Hindlimb muscle (tissue), 1 donor: ENCODE measurements around the gene PPT2. TPM values are rescaled to one million over a fixed set of nuclear protein-coding genes. Genes with fewer than 3 reads are reported as not detected.
"Not testable (repeated sequence)": the region's sequence is repeated elsewhere in the genome, so short reads cannot be mapped to it uniquely, and the experiment has no call there.

Experiments used
- DNase-seq: peaks from one replicate; pipeline ENCODE4 v3.0.0-alpha.2; 2013
- polyA plus RNA-seq: library from polyadenylated mRNA; unstranded; fragments of 120-200 nt; gene quantifications from one replicate; pipeline ENCODE4 v1.2.1, GENCODE V29; 2013; ENCODE audit not compliant: insufficient read length

PPT2 gene
- polyA plus RNA-seq, 1 donor: 42.8 TPM

DNA sequence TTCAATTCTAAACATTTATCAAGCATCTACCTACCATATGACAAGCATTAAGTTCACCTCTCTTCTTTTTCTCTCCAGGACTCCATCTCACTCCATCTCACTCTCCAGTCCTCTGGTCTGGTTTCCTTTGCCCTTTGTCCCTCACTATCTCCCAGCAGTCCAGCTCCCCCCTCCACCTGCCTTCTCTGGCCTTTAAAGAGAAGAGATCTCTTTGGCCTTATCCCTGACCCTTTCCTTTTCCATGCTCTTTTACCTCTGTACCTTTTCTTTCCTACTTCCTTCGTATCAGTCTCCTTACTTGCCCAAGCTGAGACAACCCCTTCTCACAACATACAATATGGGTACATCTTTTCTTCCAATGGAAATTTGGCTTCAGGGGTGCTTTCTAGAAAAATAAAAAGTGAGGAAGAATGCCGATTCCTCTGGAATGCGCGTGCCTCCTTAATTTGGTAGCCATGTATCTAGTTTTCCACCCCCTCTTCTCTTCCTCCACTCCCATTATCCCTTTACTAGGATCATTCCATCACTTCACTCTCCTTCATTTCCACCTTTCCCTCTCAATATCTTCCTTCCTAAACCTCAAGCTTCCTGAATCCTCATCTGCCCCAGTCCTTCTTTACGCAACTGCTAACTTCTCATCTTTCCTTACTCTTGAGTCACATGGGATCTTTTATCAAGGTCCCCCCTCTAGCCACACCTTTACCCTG, 22.7 kb downstream of the PPT2 start:
- DNase-seq: no peak

DNA sequence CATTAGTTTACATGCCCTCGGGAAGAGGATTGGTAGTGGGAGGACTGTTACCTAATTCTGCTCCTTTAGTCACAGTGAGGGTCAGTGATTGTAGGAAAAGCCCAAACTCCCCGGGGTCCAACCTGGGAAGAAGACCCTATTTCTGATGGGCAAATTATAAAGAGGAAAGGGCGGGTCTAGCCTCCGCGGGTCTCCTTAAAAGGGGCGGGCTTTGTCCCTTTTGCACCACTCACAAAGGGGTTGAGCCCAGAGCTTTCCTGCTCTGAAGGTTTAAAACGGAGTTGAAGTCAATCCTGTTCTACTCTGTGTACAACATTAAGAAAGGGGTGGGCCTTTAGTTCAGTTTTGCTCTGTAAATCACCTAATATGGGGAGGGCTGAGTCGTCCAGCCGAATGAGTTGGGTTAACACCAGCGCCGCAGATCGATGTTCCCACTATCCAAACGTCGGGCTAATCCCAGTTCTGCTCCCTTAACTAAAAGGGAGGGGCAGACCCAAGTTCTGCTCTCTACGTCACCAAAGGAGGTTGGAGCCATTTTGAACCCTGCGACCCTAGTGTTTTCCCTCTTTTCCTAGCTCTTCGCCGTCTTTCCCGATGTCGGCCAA, 23.3 kb downstream of the PPT2 start:
- no peak for DNase-seq

DNA sequence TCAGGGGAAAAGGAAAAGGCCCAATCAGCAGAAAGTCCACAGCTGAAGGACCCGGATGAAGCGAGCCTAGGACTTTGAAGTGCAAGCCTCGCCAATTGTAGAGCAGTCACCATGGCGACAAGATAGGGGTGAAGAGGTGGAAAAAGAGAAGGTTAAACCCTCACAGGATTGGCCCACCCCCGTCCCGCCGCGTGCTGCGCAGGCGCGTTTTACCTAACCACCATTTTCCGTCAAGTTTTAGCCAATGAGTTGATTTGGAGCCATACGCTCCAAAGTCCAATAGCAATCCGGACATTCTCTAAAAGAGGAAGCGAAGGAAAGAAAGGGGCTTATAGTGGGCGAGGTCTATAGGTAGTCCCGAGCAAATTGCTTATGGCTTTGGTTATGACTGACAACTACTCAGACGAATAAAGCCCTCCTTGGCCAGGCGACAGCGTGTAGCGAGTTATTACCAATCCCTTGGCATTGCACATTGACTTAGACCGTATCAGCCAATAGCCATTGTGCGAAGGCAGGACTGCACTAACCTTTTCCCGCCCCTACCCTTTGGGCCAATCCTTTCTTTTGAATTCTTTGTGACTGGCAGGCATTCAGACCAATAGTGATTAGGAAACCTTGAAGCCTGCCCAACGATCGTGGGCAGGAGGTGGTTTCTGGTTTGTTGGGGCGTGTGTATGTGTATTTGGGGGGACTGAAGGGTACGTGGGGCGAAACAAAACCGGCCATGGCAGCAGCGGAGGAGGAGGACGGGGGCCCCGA, 24.0 kb downstream of the PPT2 start, which contains the start of gene RNF5:
Gene RNF5 (plus strand): TSS at position 618 of the 759 bp plus-strand sequence. CDS start 107 bp downstream, at position 725.
- DNase-seq: peak; percentile 99

DNA sequence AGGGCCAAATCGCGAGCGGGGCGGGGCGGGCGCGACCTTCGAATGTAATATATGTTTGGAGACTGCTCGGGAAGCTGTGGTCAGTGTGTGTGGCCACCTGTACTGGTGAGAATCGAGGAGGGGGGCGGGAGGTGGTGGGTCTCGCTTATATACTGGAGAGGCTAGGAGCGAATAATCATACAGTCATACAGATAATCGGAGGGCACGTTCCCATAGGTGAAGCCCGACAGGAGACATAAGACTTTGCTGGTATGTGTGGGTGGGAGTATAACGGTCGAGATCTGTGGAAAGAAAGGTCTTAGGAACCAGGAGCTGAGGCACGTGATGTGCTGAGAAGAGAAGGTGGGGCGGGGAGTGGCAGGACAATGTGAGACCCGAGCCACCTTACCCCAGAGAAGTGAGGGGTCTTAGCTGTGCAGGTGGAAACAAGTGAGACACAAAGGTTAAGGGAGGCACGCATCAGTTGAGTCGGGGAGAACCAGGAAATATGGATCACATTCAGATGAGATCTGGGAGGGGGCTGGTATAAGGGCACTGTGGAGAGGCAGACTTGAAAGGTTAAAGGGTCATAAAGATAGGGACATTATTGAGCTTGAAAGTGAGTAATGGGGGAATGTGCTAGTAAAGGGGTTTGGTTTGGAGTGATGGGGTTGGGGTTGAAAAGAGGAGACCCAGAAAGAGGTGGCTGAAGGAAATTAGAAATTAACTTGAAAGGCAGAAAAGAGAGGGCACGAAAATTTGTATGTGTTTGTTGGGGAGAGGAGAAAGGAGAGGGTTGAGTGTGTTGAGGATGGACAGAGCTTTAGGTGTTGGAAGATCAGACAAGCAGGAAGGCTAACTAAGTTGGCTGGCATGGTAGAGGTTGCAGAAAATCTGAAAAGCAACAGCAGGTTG, 24.9 kb downstream of the PPT2 start:
- no peak for DNase-seq

DNA sequence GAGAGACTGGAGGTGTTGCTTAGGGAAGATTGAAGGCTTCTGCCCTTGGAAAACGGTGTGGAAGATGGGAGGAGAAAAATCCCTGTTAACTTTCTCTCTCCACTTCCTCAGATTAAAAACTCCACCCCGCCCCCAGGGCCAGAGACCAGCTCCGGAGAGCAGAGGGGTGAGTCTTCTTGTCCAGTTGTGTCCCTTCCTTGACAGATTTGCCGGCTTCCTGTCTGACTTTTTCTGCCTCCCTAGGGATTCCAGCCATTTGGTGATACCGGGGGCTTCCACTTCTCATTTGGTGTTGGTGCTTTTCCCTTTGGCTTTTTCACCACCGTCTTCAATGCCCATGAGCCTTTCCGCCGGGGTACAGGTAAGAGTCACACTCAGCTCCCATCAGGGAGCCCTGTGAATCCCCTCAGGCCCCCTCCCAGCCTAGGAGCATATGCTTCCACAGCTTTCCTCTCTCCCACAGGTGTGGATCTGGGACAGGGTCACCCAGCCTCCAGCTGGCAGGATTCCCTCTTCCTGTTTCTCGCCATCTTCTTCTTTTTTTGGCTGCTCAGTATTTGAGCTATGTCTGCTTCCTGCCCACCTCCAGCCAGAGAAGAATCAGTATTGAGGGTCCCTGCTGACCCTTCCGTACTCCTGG, 25.9 kb downstream of the PPT2 start:
- no peak for DNase-seq

DNA sequence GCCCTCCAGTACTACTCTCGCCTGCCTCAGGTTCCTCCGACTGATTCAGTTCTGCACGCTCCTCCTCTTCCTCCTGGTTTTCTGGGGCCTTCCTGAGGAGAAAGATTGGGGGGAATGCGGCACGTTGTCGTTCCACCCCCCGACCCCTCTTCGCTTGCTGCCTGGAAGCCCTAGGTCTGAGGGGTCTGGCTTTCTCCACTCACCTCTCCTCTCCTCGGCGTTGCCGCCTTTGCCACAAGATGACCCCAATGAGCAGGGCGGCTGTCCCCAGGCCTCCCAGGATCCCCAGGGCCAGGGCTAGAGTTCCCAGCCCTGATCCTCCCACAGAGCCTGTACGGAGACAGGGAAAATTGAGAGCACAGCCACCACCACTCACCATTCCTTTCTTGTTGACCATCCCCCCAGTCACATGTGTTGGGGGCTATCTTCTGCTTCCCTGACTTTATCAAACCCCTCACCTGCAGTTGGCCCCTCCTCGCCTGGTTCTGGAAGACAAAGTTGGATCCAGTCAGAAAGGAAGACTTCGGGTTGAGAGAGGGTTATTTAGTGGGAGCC, 27.3 kb downstream of the PPT2 start:
- no peak for DNase-seq

DNA sequence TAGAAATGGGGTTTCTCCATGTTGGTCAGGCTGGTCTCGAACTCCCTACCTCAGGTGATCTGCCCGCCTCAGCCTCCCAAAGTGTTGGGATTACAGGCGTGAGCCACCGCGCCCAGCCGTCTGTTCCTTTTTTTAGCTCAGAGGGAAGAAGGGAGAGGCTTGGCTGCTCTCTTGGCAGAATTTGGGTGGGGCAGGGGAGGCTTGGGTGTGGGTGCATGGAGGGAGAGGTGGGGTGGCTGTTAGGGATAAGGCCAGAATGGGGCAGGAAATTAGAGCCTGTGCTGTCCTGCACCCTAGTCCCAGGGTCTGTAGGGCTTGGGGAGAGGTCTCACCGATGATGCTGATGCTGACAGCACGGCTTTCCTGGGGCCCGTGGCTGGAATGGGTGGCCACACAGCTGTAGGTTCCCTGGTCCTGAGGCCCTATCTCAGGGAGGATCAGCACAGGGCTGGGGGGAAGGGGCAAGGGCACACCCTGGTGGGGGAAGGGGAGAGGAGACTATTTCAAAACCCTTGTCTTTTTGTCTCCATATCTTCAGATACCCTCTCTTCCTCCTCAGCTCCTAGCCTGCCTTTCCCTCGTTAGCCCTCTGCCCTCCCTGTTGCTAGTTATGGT, 28.1 kb downstream of the PPT2 start:
- DNase-seq: no peak

DNA sequence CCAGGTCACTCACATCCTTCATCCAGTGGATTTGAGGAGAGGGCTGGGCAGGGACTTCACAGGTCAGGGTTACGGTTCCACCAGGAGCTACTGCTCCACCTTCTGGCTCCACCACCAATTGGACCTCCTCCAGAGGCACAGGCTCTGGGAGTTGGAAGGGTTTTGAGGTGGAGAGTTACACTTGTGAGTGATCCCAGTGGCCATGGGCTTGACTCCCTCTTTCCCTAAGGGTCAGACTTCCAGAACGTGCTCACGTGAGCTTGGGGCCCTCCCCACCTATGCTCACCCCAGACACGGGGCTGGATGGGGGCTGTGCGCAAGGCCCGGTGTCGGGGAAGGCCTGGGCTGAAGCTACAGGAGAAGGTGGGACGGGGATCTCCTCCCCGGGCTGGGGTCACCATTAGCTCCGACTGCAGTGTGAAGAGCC, 28.6 kb downstream of the PPT2 start:
- no peak for DNase-seq

DNA sequence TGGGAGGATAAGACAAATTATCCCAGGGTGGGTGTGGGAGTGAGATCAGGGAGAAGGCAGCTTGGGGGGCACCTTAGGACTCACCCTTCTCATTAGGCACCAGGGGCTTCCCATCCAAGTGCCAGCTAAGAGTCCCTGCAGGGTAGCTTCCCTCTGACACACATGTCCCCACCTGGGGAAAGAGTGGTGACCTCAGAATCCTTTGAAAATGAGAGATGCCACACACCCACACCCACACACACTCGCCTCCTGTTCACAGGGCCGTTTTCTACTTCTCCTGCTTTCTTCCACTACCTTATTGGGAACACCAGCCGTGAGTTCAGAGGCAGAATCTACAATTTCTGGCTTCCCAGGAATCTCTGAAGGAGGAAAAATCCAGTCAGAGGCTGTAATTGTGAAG, 29.1 kb downstream of the PPT2 start:
- no peak for DNase-seq

DNA sequence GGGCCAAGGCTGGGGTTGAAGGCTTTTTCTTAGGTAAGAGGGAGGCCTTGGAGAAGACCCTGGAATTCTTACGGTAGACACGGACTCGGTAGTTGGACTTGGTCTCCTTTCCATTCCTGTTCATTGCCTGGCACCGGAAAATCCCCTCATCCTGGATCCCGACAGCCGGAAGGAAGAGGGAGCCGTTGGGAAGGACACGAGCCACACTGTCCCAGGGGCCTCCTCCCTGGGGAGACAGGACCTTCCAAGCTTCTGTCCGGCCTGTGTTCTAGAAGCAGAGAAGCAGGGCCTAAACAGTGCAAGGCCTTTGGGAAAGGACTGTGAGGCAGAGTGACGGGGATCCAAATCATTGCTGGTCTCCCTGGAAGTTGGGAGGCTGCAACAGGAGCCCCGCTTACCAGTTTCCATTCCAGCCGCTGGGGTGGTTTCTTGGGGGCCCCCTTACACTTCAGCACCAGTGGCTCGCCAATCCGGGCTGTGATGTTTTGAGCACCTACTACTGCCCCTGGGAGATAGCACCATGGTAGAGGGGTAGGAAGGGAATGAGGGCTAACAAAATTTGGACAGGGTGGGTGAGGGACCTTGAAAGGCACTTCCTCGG, 29.6 kb downstream of the PPT2 start:
- no peak for DNase-seq

DNA sequence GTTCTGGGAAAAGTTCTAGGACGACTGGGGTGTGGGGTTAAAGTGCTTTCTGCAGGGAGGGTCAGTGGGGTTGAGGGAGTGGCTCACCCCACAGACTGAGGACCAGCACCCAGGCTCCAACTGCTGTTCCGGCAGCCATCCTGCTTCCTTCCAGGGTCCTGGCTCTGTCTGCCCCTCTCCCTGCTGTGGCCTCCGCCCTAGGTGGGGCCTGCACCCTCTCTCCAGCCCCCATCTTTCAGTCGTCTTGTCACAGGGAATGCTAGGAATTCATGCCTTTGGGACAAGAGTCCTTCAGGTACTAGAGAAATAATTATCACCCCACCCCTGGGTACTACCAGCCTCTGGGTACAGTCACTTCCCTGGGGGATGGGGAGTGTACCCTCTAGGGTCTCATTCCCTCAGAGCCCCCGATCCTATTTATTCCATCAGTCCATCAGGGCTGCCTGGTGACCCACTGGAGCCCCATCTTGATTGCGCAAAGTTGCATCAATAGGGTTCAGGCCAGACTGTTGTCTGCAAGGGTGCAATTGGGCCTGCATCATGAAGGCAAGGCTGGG, 30.2 kb downstream of the PPT2 start, which contains the start of gene AGER:
Gene AGER (minus strand): TSS at position 170 of the 557 bp plus-strand sequence. CDS start 31 bp downstream, at position 139.
- no peak for DNase-seq

DNA sequence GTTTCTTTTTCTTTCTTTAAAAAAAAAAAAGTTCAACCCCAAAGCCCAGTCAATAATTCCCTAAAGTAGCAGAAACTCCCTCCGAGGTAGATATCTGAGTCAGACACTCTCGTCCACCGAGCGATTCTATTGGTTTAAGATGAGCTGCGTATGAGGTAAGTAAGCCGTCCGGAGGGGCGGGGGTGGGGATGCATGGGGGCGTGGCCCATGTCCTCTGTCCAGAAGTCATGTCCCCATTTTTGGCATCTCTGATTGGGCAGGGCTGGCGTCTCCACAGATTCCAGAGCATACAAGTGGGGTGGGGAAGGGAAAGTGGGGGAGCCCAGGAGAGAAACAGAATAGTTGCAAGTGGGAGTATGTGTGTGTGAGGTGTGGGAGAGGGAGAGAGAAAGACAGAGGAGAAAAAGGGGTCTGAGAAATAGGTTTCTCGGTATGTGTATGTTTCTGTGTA, 31.8 kb downstream of the PPT2 start:
- DNase-seq: peak; percentile 61

DNA sequence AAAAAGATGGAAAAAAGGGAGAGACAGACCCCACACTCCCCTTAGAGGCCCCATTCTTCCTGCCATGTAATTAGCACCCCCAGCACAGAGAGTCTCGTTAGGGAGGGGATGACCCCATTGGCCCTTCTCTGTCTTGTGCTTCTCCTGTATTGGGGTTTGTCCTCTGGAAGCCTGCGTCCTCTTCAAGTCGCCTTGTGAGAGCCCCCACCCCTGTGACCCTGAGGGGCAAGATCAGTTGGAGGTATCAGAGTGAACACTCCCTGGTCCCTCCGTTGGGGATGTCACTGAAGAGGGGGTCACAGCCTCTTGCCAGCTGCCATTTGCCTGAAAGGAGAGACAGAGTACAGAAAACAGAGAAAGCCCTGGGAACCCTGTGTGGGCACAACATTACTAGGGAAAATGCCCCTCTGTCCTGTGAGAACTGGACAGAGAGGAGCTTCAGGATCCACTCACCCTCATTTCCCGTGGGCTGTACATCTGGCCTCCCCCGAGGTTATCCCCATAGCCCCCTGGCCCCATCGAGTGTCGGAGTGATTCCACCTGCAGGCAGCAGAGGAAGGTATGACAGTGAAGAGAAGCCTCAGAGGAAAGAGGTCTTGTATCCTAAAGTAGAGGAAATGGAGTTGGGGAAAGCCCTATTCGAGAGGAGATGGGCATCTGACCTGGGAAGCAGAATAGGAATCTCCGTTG, 32.4 kb downstream of the PPT2 start:
- DNase-seq: not testable (repeated sequence)

DNA sequence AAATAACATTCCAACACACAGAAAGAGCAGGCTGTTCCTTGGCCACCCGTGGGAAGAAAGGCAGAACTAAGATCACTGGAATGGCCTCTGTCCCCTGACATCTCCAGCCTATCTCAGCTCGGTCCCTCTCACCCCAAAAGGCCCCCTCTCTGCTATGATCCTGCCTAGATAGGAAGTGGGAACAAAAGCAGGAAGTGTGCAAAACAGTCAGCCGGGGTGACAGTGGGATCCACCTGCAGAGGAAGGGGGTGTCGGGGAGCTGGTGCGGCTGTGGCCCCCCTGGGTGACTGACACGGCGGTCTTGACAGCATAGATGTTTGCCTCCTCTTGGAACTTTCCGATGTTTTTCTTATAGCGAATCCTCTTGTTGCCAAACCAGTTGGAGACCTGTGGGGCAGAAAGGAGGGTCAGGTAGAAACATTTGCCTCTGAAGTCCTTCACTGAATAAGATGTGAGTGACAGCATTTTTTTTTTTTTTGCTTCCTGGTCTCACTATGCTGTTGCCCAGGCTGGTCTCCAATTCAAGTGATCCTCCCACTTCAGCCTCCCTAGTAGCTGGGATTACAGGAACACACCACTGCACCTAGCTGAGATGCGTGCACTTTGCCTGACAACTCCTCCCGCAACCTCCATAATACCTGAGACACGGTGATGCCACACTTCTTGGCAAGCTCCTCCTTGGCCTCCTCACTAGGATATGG, 33.2 kb downstream of the PPT2 start:
- DNase-seq: no peak

DNA sequence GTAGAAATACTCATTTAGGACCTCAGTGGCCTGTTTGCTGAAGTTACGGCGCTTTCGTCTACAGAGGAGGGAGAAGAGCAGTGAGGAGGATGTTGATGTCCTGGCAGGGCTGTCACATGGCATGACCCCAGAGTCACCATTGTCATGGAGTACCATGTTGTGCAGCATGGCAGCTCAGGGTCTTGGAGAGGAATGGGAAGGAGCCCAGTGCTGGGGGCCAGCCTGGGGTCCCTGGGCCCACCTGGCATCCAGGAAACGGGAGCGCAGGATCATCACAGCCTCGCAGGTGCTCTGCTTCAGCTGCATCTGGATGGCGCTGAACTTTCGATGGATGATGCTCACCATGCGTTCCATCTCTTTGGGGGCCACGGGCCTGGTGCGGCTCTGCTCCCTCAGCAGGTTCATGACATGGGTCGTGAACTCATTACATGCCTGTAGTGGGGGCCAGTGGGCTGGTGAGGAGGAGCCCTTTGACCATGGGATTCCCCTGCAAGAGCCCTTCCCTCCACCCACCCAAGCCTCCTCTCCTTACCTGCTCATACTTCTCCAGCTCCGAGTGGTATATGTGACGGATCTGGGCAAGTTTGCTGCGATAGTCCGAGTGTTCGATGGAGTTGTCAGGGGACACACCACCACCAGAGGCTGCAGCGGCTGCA, 33.9 kb downstream of the PPT2 start:
- DNase-seq: not testable (repeated sequence)

DNA sequence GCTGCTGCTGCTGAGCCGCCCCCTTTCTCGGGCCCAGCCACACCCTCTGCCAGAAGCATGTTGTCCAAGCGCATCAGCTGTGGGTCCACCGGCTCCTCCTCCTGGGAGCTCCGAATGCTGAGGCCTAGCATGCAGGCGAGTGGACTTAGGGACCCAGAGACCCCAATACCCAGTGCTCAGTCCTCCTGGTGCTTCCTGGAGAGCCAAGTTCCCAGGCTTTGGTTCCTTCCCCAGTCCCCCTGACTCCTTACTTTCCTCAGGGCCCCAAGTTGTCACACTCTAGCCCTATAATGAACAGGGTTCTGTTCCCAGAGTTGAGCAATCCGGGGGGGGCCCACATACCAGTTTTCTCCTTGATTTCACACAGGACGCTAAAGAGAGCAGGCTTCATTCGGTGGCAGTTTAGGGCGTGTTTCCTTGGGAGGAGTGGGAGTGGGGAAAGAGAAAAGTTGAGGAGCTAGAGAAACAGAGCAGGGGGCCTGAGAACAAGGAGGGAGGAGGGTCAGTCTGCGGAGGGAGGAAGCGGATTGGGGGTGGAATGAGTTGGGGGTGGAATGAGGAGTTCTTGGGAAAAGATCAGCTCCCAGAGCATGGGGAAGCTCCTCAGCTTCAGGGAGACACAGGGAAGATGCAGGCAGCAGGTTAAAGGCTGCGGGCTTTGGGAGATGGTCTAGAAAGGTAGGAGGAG, 34.6 kb downstream of the PPT2 start:
- no peak for DNase-seq

DNA sequence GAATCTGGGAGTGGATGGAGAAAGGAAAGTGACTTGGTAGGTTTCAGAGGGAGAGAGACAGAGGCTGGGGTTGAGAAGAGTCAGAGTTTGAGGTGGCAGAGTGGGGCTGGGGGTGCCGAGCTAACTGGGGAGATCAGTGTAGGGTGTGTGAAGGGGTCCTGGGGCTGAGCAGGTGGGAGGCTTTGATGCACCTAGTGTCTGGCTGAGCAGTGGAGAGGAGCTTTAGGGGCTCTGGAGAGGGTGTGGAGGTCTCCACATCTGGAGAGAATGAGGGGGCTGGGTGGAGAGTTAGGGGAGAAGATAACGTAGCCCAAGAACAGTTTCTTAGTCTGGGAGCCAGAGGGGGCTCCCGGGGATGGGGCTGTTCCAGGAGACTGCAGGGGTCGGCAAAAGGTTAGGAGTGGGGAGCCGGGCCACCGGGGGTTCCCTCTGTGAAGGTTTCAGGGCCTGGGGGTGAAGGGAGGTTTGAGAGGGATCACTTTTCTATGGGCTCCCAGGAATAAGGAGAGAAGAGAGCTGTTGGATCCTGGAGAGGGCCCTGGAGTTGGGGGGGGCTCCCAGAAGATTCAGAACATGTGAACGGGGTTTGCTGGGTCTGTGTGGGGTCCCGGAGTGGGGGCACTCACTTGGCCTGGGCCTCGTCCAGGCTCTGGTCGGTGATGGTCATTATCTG, 35.3 kb downstream of the PPT2 start:
- DNase-seq: no peak
